Adrenal gland (tissue), 5 donors: ENCODE results near the gene LPCAT4.

ENCODE experiments used
- POLR2A ChIP-seq, 2 donors: fragments of 450-650 bp; IDR thresholded peaks; one replicate each; pipeline ENCODE4 v1.6.1; 2017; ENCODE audit warnings: antibody characterized with exemption in 2 of 2, mild to moderate bottlenecking in 2 of 2, moderate library complexity in 1 of 2
- TF ChIP-seq, protein P1 (sequence below), 6 experiments: fragments of 450-650 bp in 4 of 6; fragments of 200-600 bp in 2 of 6; sonication (generic) in 1 of 6; IDR thresholded peaks; 1 replicate in 5 of 6; 2 replicates in 1 of 6; pipeline versions ENCODE4 v1.5.1 to v1.8.0; 2016 to 2021; ENCODE audit warnings: antibody characterized with exemption in 6 of 6, mild to moderate bottlenecking in 2 of 6, moderate library complexity in 1 of 6
- donor health status: DM: no; HTN: no; CAD: no.

- TF ChIP-seq, protein P1, sequence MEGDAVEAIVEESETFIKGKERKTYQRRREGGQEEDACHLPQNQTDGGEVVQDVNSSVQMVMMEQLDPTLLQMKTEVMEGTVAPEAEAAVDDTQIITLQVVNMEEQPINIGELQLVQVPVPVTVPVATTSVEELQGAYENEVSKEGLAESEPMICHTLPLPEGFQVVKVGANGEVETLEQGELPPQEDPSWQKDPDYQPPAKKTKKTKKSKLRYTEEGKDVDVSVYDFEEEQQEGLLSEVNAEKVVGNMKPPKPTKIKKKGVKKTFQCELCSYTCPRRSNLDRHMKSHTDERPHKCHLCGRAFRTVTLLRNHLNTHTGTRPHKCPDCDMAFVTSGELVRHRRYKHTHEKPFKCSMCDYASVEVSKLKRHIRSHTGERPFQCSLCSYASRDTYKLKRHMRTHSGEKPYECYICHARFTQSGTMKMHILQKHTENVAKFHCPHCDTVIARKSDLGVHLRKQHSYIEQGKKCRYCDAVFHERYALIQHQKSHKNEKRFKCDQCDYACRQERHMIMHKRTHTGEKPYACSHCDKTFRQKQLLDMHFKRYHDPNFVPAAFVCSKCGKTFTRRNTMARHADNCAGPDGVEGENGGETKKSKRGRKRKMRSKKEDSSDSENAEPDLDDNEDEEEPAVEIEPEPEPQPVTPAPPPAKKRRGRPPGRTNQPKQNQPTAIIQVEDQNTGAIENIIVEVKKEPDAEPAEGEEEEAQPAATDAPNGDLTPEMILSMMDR (IDR thresholded peaks at IDR 0.05) = no peak
- peak in 1 of 2 donors; percentile 69 for TF ChIP-seq POLR2A (IDR thresholded peaks at IDR 0.05)
Observed at GRCh38 chr15:34318277-34319079, 48.5 kb downstream of the LPCAT4 start.
